Activated T-cell treated with anti-CD3 and anti-CD28 coated beads, Interleukin-2, amount 50 U/mL, for 48 hours (primary cell): ENCODE results near the gene NRROS.
"Not testable (repeated sequence)": the region's sequence is repeated elsewhere in the genome, so short reads cannot be mapped to it uniquely, and the experiment has no call there.

Experiments
- DNase-seq, 2 experiments: peaks; one replicate each; pipeline ENCODE4 v3.0.0-alpha.2; 2020

The NRROS gene

DNA sequence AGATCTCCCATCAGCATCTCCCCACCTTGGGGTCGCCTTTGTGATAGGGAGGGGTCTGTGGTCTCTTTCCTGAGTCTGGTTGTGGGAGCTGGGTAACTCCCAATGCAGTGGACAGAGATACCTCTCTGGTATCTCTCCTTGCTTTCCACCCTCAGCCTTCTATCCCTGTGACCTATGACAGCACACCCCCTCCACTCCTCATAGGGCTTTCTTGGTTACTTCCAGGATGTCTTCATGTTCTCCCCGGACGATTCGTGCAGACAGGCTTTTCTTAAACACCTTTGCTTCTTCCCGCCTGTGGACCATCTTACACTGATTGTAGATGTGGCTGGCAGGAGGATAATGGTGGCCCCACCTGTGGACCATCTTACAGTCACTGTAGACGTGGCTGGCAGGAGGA, 14.2 kb upstream of the NRROS start:
- no peak for DNase-seq

DNA sequence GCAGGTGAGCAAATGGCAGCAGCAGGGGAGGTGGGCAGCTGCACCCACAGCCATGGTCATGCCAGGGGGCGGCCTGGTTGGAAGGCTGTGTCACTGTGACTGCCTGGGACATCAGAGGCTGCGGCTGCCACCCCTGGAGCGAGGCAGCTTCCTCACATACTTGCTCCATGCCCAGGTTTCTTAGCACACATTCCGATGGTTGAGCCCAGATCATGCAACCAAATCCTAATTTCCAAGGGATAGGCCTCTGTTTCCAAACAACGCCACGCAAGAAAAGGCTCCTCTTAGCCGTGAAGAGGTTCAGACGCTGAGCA, 11.6 kb upstream of the NRROS start:
- no peak for DNase-seq

- DNase-seq, result no peak
Observed at GRCh38 chr3:196629228-196629627, 10.3 kb upstream of the NRROS start.

DNA sequence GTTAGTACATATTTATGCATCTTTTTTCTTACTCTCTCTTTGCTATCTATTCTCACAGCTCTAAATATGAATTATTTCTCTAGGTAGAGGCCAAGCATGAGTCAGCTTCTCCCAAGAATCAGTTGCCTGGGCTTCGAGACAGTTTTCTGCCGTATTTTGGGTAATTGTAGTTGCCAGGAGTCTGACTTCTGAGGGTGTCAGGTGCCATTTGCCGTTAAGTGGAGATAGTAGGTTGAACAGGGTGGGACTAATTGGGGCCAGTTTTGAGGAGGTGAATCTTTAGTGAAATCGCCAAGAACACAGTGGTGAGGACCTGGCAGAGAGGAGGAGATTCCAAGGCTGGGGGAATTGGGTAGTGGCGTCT, 7.8 kb upstream of the NRROS start:
- DNase-seq, result no peak

GRCh38 chr3:196632046-196632751, 7.3 kb upstream of the NRROS start:
- DNase-seq, result peak; percentile 91

DNA sequence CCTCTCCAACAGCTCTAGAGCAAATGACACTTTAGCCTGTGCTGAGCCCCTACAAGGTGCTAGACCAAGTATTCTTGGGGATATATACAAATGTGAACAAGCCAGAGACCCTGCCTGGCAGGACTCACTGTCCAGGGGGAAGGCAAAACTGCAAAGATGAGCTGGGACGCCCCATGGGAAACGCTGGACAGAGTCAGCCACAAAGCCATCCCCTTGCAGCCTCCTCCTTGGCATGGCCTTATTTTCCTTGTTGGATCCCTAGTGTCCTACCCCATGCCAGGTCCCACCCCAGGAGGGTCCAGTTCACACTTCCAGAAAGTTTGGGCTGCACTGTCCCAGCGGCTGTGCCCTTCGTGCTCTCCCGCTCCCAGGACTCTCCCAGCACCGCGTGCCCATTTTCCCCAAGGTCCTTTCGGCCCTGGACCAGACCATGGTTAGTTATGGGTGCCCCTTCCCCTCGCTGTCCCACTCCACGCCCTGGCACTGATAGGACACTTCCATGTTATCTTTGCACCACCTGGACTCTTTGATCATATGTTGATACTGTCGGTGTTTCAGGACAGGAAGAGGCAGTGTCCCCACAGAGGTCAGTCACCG, 5.8 kb upstream of the NRROS start:
- no peak for DNase-seq

- DNase-seq, result no peak
Observed at GRCh38 chr3:196634224-196634623, 5.3 kb upstream of the NRROS start.

DNA sequence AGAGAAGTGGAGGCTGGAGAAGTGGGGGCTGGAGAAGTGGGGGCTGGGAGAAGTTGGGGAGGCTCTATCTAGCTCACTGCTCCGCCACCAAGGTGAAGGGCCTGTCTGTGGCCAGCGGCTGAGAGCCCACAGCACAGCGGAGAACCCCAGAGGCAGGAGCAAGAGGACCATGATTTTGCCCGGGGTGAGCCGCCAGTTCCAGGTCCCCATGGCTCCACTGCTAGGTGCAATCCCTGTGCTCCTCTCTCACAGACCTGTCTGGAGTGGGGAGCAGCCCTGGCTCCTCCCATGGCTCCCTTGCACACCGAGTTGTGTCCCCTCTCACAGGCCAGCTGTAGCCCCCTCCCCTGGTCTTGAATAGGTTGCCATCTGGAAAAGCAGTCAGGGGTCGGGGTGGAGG, 4.7 kb upstream of the NRROS start:
- no peak for DNase-seq

- DNase-seq, result no peak
Observed at GRCh38 chr3:196636369-196637349, 2.8 kb upstream of the NRROS start.

DNA sequence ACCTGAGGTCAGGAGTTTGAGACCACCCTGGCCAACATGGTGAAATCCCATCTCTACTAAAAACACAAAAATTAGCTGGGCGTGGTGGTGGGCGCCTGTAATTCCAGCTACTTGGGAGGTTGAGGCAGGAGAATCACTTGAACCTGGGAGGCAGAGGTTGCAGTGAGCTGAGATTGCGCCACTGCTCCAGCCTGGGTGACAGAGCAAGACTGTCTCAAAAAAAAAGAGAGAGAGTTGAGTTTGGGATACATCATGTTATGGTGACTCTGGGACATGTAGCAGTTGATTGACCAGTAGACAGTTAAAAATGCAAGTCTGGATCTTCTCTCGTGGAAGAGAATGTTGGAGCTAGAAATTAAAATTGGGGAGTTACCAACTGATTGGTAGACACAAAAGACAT, 1.6 kb upstream of the NRROS start:
- DNase-seq, result not testable (repeated sequence)

GRCh38 chr3:196638861-196639482, 522 bp upstream of the NRROS start:
- DNase-seq, result no peak

DNA sequence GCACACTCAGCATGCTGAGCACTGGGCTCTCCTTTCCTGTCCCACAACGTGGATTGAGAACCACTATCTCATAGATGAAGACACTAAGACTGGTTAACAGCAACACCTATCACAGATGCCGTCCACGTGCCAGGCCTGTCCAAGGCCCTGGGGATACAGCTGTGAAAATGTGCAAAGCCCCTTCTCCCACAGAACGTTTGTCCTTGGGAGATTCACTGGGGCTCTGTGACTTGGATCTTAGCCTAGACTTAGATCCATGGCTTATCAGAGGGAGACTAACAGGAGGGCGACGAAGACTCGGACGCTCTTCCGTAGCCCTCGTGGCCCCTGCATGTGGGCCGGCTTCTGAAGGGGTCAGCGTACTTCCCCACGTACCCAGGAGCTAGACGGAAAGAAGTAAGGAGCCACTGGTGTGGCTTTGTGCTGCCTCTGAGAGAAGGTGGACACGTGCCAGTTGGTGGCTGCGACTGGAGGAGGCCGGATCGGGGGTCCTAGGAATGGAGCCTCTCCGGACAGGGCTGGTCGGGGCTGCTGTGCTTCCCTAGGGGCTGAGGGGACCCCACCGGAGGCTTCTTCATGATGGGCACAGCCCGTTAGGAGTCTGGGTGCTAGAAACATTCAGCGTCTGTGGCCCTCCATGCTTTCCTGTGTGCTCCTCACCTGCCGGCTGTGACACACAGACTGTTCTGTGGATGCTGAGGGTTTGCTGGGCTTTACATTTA, 964 bp downstream of the NRROS start:
- peak; percentile 63 to 65 for DNase-seq

- DNase-seq, result peak; percentile 82 to 83
Observed at GRCh38 chr3:196641333-196642054, 2.0 kb downstream of the NRROS start.

DNA sequence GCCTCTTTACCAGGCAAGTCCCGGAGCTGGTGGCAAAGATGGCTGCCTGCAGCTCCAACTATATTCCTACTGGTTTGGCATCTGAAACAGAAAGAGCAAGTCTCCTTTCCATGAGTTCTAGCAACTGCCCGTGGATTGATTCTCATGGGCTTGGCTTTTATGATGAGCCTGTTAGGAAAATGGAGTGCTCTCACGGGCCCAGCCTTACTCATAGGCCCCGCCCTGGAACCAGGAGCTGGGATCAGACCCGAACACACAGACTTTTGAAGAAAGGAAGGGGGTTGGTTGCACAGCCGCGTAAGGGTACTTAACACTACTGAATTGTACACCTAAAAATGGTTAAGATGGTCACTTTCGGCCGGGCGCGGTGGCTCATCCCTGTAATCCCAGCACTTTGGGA, 2.9 kb downstream of the NRROS start:
- no peak for DNase-seq

DNA sequence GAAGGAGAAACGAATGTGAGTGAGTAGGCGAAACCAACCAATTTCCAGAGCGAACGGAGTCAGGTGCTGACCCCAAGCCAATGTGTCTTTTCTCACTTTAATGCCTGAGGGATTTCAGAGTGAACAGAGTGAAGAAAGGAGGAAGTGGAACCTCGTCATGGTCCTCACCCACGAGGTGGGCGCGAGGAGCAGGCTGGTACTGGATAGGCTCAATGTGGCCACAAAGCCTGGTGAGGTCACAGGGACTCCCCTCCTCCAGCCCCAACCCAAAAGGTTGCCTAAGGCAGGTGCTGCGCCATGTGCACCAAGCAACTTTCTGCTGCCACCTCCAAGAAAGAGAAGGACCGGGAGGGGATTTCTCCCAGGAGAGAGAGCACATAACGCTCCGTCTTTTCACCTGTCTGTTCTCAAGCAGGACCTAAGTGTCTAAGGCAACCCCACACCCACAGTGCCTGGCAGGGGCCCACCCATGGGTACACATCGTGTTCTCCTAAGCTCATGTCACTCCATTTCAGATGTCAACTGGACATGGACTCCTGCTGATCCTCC, 3.8 kb downstream of the NRROS start:
- peak; percentile 57 to 64 for DNase-seq

DNA sequence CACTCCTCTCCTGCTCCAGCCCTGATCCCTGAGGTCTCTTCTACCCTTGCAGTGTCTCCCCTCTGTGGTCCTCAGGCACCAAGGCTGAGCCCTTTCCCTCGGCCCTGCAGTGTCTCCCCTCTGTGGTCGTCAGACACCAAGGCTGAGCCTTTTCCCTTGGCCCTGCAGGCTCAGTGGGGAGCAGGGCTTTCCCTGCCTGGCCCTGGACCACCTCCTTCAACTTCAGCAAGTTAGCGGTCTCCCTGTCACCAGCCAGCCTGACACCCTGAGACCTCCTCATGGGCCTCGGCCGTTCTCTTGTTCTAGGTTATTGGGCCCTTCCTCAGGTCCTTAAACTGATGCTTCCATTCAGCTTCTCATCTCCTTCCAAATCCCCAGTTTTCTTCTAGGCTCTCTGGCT, 4.3 kb downstream of the NRROS start:
- no peak for DNase-seq

DNA sequence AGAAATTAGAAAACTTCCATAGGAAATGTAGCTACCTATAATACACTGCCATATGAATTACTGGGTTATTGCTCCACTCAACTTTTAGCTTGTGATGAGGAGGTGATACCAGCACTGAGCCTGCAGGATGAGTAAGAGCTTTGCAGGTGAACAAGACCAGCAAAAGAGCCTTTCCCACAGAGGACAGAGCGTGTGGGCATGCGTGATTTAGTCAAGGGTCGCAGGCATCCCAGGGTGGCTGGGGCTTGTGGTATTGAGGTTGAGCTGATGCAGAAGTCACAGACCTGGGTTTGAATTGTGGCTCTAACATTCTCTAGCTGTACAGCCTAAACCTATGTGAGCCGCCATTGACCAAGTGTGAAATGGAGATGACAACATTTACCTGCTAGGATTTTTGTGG, 5.6 kb downstream of the NRROS start:
- DNase-seq, result peak in 1 of 2 experiments; percentile 57

GRCh38 chr3:196645897-196646665, 6.6 kb downstream of the NRROS start:
- no peak for DNase-seq

DNA sequence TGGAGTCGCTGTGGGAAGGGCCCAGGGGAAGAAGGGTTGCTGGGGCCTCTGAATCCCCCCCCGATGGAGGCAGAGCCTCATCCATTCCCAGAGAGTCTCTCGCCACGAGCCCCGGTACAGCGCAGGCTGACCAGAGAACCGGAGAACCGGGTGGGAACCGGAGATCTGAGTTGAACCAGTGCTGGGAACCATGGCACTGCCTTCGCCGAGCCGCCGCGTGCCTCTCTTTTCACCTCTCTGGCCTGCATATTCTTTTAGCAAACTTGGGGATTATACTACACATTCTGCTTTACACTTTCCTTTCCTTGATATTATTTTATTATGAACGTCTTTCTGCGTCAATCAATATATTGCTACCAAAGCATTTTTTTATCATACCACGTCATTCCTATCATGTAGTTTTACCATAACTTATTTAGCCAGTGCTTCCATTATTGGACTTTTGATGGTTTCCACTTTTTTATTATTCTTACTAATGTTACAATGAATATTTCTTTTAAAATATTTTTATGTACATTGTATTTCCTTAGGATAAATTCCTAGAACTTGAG, 7.2 kb downstream of the NRROS start:
- DNase-seq, result no peak

DNA sequence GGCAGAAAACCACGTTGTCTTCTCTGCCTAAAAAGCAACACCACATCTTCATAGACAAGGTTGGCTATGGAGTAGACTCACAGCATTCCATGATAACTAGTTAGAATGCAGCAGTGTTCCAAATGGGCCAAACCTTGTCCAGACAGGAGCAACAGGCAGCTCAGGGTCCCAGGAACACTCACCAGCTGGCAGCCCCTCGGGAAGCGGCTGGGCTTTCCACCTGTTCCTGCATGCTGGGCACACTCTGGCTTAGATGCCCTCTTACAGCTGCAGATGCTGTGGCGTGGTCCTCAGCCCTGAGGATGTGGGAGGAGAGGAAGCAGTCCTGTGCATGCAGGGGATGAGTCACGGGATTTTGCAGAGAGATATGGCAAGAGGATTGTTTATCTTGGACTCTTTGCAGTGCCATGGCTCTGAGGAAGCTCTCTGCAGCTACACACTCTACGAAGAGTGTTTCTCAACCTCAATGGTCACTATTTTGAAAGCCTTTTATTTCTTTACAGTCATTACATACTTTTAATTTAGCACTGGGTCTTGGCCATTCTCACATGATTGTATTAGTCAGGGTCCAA, 11.3 kb downstream of the NRROS start:
- DNase-seq, result no peak
